Panc1 (cell line): Measurements from ENCODE around the gene SNX4.

Experiments used
- POLR2AphosphoS5 ChIP-seq: IDR thresholded peaks from 2 replicates; pipeline ENCODE4 v1.6.1; 2012; ENCODE audit warnings: mild to moderate bottlenecking, low read depth, low read length, moderate library complexity
- SIN3A ChIP-seq: IDR thresholded peaks from 2 replicates; pipeline ENCODE4 v1.6.1; 2012; ENCODE audit warnings: low read depth, mild to moderate bottlenecking, low read length, moderate library complexity, borderline replicate concordance; ENCODE audit not compliant: insufficient read depth
- TCF7L2 ChIP-seq: IDR thresholded peaks from 2 replicates; pipeline ENCODE4 v1.6.1; 2011; ENCODE audit warnings: mild to moderate bottlenecking, low read depth, low read length, inconsistent platforms
- TF ChIP-seq, protein P1 (sequence below): fragments of 450-650 bp; IDR thresholded peaks from 2 replicates; pipeline ENCODE4 v1.5.1; 2017; ENCODE audit warnings: mild to moderate bottlenecking
- TF ChIP-seq, protein P2 (sequence below), 2 experiments: IDR thresholded peaks; 2 replicates each; pipeline ENCODE4 v1.6.1; 2011 to 2012; ENCODE audit warnings: low read depth in 2 of 2, control low read depth in 1 of 2, low read length in 1 of 2, mild to moderate bottlenecking in 1 of 2, moderate library complexity in 1 of 2; ENCODE audit not compliant: insufficient read depth in 1 of 2

DNA sequence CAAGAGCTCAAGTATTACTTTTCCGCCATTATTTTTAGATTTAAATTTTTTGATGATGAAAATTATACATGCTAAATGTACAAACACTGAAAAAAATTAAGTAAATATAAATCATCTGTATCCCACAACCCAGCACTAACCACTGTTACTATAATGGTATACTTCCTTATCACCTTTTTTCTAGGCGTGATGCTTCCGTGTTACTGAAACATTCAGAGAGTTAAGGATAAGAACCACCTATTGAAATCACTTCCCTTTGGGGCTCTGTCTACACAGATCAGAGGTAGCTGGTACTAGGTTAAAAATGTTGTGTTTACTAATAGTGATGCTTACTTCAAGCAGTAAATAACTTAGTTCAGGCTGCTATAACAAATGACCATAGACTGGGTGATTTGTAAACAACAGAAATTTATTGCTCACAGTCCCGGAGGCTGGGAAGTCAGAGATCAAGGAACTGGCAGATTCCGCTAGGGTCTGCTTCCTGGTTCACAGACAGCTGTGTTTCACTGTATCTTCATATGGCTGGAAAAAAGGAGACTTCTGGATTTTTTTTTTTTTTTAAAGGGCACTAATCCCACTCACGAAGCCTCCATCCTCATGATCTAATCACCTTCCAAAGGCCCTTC is 6.4 kb downstream of the SNX4 start:
- TF ChIP-seq POLR2AphosphoS5 = no peak
- TF ChIP-seq, protein P1, sequence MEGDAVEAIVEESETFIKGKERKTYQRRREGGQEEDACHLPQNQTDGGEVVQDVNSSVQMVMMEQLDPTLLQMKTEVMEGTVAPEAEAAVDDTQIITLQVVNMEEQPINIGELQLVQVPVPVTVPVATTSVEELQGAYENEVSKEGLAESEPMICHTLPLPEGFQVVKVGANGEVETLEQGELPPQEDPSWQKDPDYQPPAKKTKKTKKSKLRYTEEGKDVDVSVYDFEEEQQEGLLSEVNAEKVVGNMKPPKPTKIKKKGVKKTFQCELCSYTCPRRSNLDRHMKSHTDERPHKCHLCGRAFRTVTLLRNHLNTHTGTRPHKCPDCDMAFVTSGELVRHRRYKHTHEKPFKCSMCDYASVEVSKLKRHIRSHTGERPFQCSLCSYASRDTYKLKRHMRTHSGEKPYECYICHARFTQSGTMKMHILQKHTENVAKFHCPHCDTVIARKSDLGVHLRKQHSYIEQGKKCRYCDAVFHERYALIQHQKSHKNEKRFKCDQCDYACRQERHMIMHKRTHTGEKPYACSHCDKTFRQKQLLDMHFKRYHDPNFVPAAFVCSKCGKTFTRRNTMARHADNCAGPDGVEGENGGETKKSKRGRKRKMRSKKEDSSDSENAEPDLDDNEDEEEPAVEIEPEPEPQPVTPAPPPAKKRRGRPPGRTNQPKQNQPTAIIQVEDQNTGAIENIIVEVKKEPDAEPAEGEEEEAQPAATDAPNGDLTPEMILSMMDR = no peak
- TF ChIP-seq, protein P2, sequence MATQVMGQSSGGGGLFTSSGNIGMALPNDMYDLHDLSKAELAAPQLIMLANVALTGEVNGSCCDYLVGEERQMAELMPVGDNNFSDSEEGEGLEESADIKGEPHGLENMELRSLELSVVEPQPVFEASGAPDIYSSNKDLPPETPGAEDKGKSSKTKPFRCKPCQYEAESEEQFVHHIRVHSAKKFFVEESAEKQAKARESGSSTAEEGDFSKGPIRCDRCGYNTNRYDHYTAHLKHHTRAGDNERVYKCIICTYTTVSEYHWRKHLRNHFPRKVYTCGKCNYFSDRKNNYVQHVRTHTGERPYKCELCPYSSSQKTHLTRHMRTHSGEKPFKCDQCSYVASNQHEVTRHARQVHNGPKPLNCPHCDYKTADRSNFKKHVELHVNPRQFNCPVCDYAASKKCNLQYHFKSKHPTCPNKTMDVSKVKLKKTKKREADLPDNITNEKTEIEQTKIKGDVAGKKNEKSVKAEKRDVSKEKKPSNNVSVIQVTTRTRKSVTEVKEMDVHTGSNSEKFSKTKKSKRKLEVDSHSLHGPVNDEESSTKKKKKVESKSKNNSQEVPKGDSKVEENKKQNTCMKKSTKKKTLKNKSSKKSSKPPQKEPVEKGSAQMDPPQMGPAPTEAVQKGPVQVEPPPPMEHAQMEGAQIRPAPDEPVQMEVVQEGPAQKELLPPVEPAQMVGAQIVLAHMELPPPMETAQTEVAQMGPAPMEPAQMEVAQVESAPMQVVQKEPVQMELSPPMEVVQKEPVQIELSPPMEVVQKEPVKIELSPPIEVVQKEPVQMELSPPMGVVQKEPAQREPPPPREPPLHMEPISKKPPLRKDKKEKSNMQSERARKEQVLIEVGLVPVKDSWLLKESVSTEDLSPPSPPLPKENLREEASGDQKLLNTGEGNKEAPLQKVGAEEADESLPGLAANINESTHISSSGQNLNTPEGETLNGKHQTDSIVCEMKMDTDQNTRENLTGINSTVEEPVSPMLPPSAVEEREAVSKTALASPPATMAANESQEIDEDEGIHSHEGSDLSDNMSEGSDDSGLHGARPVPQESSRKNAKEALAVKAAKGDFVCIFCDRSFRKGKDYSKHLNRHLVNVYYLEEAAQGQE (IDR thresholded peaks at IDR 0.05; ENCODE audit: insufficient read depth in 1 of 2, low read depth in 2 of 2, low read length in 1 of 2) = no peak
- TF ChIP-seq TCF7L2 = no peak
- TF ChIP-seq SIN3A = no peak
